Measurements from ENCODE around the gene PCNX1.
"Not testable (repeated sequence)": the region's sequence is repeated elsewhere in the genome, so short reads cannot be mapped to it uniquely, and the experiment has no call there.

PCNX1 gene

GRCh38 chr14:71022939-71023338 lies 115.7 kb downstream of the PCNX1 start:
- DNase-seq: no peak

GRCh38 chr14:71029236-71029781 lies 122.0 kb downstream of the PCNX1 start:
- no peak for DNase-seq

DNA sequence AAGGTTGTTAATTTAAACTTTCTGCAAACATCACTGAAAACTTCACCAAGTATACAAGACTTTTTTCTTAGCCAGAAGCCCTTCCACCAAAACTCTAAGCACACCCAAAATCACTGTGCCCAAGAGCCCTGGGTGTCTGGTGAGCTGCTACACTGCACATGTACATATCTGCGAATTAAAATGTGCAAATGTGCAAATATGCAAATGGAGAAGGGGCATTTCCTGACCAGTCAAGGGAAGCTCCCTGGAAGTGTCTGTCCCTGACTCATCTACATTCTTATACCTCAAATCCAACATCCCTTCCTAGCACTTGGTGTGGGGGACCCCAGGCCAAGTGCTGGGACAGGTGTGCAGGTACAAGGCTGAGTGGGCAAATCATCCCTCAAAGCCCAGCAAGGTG lies 123.7 kb downstream of the PCNX1 start:
- no peak for DNase-seq

DNA sequence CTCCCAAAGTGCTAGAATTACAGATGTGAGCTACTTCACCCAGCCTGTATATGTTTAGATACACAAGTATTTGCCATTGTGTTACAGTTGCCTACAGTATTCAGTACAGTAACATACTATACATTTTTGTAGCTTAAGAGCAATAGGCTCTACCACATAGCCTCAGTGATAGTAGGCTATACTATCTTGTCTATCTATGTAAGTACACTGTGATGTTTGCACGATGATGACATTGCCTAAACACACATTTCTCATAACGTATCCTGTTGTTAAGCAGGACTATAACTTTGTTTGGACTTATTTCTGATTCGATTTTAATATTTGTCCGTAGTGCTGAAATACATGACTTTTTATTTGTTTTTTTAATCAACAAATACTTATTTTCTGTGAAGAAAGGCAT lies 129.2 kb downstream of the PCNX1 start:
- no peak for DNase-seq

- DNase-seq: no peak
Measured at GRCh38 chr14:71048393-71048792, 141.1 kb downstream of the PCNX1 start.

DNA sequence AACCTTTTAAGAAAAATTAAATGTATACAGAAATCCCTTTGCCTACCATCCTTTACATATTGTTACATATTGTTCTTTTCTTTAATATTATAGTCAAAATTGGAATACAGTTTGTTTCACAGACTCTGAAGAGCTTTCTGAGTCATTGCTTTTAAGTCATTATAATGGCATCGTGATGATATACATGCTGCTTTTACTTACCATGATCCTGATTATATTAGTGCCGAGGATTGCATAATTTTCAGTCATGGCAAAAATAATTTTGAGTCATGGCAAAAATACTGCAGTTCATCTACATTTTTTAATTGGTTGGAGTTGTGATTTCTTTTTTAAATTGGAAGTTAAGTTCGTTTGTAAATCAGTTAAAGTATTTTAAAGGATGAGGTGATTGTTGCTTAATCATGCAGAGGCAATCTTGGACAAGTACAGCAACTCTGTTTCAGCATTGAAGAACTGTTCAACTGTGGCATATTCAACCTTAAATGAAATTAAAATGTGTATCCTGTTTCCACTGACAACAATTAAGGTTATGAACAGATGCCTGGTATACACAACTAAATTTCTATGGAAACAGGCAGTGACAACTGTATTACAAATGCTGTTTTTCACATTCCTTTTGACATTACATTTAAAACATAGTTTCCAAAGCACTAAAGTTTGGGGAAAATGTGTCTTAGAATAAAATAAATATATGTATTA lies 142.3 kb downstream of the PCNX1 start:
- no peak for DNase-seq

- no peak for DNase-seq
Measured at GRCh38 chr14:71050227-71050823, 143.1 kb downstream of the PCNX1 start.

GRCh38 chr14:71054706-71055105 lies 147.4 kb downstream of the PCNX1 start:
- no peak for DNase-seq

GRCh38 chr14:71056168-71056567 lies 148.9 kb downstream of the PCNX1 start:
- DNase-seq: no peak

GRCh38 chr14:71060274-71060673 lies 153.0 kb downstream of the PCNX1 start:
- DNase-seq: no peak

DNA sequence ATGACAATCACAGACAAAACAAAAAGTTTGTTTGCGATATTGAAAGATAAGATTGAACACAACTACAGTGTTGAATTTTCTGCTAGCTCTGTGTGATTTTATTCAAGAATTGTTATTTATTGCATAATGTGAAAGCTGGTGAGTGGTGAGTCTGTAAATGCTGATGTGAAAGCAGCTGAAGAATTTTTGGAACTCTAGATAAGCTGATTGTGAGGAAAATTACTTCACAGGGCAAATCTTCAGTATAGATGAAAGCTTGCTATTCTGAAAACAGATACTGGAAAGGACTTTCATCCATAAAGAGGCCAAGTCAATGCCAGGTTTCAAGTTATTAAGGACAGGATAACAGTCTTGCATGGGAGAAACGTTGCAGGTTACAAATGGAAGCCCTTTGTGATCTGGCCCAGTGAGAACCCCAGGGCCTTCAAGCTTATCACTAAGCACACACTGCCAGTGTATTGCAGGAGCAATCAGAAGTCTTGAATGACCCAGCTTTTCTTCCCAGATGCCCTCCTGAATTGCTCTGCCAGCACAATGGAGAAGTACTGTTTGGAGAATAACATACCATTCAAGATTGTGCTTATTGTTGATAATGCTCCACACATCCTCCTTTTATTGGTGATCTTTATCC lies 153.7 kb downstream of the PCNX1 start:
- DNase-seq: no peak

DNA sequence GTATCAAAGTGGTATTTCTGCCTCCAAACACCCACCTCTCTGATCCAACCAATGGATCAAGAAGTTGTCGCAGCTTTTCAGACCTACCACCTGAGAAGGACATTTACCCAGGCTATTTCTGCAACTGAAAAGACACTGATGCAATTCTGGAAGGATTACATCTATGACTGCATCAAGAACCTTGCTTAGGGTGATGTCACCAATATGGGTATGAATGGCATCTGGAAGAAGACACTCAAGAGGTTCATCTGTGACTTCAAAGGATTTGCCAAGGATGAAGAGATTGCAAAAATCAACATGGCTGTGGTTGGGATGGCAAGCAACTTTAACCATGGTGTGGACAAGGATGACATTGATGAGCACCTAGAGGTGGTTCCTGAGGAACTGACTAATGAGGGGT lies 154.2 kb downstream of the PCNX1 start:
- no peak for DNase-seq

GRCh38 chr14:71062581-71063303 lies 155.5 kb downstream of the PCNX1 start:
- no peak for DNase-seq

- DNase-seq: no peak
Measured at GRCh38 chr14:71063351-71063750, 156.1 kb downstream of the PCNX1 start.

DNA sequence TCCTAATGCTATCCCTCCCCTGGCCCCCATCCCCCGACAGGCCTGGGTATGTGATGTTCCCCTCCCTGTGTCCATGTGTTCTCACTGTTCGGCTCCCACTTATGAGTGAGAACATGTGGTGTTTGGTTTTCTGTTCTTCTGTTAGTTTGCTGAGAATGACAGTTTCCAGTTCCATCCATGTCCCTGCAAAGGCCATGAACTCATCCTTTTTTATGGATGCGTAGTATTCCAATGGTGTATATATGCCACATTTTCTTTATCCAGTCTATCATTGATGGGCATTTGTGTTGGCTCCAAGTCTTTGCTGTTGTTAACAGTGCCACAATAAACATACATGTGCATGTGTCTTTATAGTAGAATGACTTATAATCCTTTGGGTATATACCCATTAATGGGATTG lies 157.5 kb downstream of the PCNX1 start:
- DNase-seq: not testable (repeated sequence)

DNA sequence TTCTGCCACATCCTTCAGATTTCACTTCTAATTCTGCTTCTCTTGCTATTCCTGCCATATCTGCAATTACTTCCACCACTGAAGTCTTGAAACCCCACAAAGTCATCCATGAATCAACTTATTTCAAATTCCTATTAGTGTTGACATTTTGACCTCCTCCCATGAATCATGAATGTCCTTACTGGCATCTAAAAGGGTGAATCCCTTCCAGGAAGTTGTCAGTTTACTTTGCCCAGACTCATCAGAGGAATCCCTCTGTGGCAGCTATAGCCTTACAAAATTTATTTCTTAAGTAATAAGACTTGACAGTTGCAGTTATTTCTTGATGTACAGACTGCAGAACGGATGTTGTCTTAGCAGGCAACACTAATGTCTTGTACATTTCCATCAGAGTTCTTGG lies 162.9 kb downstream of the PCNX1 start:
- no peak for DNase-seq

DNA sequence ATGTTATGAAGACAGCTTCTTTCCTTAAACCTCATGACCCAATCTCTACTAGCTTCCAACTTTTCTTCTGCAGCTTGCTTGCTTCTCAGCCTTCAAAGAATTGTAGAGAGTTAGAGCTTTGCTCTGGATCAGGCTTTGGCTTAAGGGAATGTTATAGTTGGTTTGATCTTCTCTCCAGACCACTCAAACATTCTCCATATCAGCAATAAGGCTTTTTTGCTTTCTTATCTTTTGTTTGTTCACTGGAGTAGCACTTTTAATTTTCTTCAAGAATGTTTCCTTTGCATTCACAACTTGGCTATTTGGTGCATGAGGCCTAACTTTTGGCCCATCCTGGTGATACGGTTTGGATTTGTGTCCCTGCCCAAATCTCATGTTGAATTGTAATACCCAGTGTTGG lies 163.8 kb downstream of the PCNX1 start:
- no peak for DNase-seq

- no peak for DNase-seq
Measured at GRCh38 chr14:71076462-71077092, 169.3 kb downstream of the PCNX1 start.

- no peak for DNase-seq
Measured at GRCh38 chr14:71078500-71078899, 171.2 kb downstream of the PCNX1 start.

GRCh38 chr14:71086567-71086966 lies 179.3 kb downstream of the PCNX1 start:
- DNase-seq: no peak

- DNase-seq: no peak
Measured at GRCh38 chr14:71089971-71090370, 182.7 kb downstream of the PCNX1 start.

GRCh38 chr14:71094722-71095121 lies 187.5 kb downstream of the PCNX1 start:
- no peak for DNase-seq

DNA sequence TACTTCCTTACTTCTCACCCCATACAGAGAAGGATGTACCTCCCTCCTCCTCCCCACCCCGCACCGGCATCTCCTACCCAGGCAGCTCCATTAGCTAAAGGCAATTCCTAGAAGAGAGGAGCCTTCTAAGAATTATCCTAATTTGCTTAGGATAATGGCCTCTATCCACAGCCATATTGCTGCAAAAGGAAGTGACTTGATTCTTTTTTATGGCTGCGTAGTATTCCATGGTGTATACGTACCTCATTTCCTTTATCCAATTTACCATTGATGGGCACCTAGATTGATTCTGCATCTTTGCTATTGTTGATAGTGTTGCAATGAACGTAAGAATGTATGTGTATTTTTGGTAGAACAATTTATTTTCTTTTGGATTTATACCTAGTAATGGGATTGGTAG lies 189.7 kb downstream of the PCNX1 start:
- DNase-seq: no peak

All from activated gamma-delta T cell treated with Interleukin-2 at 50 U/mL for 16 hours (primary cell).